BLaER1 treated with 17β-estradiol and CSF1 and Interleukin-3, amounts not matched to agents 10 nM and 100 nM (cell line): Measurements from ENCODE around the gene UGT2A3.

Experiments
- H3K27ac ChIP-seq, 11 experiments: shearing (Covaris generic); formaldehyde crosslinking; 2 replicates each; pipeline ENCODE4 v1.8.1; 2022
- H3K27me3 ChIP-seq, 11 experiments: shearing (Covaris generic); formaldehyde crosslinking; 2 replicates each; pipeline ENCODE4 v1.8.1; 2022
- H3K36me3 ChIP-seq, 11 experiments: shearing (Covaris generic); formaldehyde crosslinking; 2 replicates each; pipeline ENCODE4 v1.8.1; 2022
- H3K4me1 ChIP-seq, 10 experiments: shearing (Covaris generic); formaldehyde crosslinking; 2 replicates each; pipeline ENCODE4 v1.8.1; 2022
- H3K4me2 ChIP-seq, 11 experiments: shearing (Covaris generic); formaldehyde crosslinking; 2 replicates each; pipeline ENCODE4 v1.8.1; 2022
- H3K4me3 ChIP-seq, 10 experiments: shearing (Covaris generic); formaldehyde crosslinking; 2 replicates each; pipeline ENCODE4 v1.8.1; 2022
- H3K9ac ChIP-seq, 11 experiments: shearing (Covaris generic); formaldehyde crosslinking; 2 replicates each; pipeline ENCODE4 v1.8.1; 2022
- H3K9me3 ChIP-seq, 11 experiments: shearing (Covaris generic); formaldehyde crosslinking; replicated peaks in 1 of 11; 2 replicates each; pipeline ENCODE4 v1.8.1; 2022
- H4K20me1 ChIP-seq, 11 experiments: shearing (Covaris generic); formaldehyde crosslinking; 2 replicates each; pipeline ENCODE4 v1.8.1; 2022
- Cebpa-rat ChIP-seq, 11 experiments: shearing (Covaris generic); IDR thresholded peaks; 2 replicates each; pipeline ENCODE4 v1.8.1; 2022

The UGT2A3 gene

GRCh38 chr4:68904786-68905185, 46.8 kb downstream of the UGT2A3 start:
- no peaks in the 10 kb centered on the region for H3K27me3 ChIP-seq
- H3K9me3 ChIP-seq, result no peaks in the 10 kb centered on the region
- TF ChIP-seq Cebpa-rat (IDR thresholded peaks at IDR 0.05), result no peak
- H3K4me2 ChIP-seq, result peak overlapping the region; percentile 12 to 63 (median 32); a peak in 17 of 22 replicates
- no peaks in the 10 kb centered on the region for H4K20me1 ChIP-seq
- H3K9ac ChIP-seq, result no peak overlapping the region
- H3K27ac ChIP-seq, result no peak overlapping the region
- no peaks in the 10 kb centered on the region for H3K36me3 ChIP-seq
- no peak overlapping the region for H3K4me3 ChIP-seq
- peaks cover 0 to 13% (median 8%) of the 10 kb centered on the region in 10 experiments; a peak in 14 of 20 replicates for H3K4me1 ChIP-seq

- Histone ChIP-seq H4K20me1 (no peaks in the 10 kb centered on the region), H3K9me3 (no peaks in the 10 kb centered on the region), H3K9ac (no peak overlapping the region), H3K36me3 (no peaks in the 10 kb centered on the region), H3K4me2 (no peak overlapping the region), H3K4me3 (no peak overlapping the region), H3K27ac (no peak overlapping the region), H3K27me3 (no peaks in the 10 kb centered on the region), H3K4me1 (no peaks in the 10 kb centered on the region)
- TF ChIP-seq Cebpa-rat (IDR thresholded peaks at IDR 0.05), result no peak
These were observed 54.9 kb downstream of the UGT2A3 start for GRCh38 chr4:68896749-68897148.

GRCh38 chr4:68895561-68896198, 55.9 kb downstream of the UGT2A3 start:
- Histone ChIP-seq H3K4me1 (no peaks in the 10 kb centered on the region), H3K36me3 (no peaks in the 10 kb centered on the region), H4K20me1 (no peaks in the 10 kb centered on the region), H3K9me3 (no peaks in the 10 kb centered on the region), H3K27me3 (no peaks in the 10 kb centered on the region), H3K27ac (no peak overlapping the region), H3K4me3 (no peak overlapping the region), H3K9ac (no peak overlapping the region), H3K4me2 (no peak overlapping the region)
- TF ChIP-seq Cebpa-rat (IDR thresholded peaks at IDR 0.05), result no peak

GRCh38 chr4:68892861-68893260, 58.7 kb downstream of the UGT2A3 start:
- TF ChIP-seq Cebpa-rat (IDR thresholded peaks at IDR 0.05), result no peak
- H3K27me3 ChIP-seq, result no peaks in the 10 kb centered on the region

GRCh38 chr4:68891678-68892077, 59.9 kb downstream of the UGT2A3 start:
- H4K20me1 ChIP-seq, result no peaks in the 10 kb centered on the region
- H3K36me3 ChIP-seq, result no peaks in the 10 kb centered on the region
- no peak overlapping the region for H3K4me3 ChIP-seq
- H3K4me1 ChIP-seq, result no peaks in the 10 kb centered on the region
- H3K9ac ChIP-seq, result no peak overlapping the region
- no peak for TF ChIP-seq Cebpa-rat (IDR thresholded peaks at IDR 0.05)
- H3K4me2 ChIP-seq, result no peak overlapping the region
- no peaks in the 10 kb centered on the region for H3K27me3 ChIP-seq
- no peak overlapping the region for H3K27ac ChIP-seq
- H3K9me3 ChIP-seq, result no peaks in the 10 kb centered on the region

More at GRCh38 chr4:68892861-68893260, 58.7 kb downstream of the UGT2A3 start:
- Histone ChIP-seq H3K4me3 (no peak overlapping the region), H3K4me1 (no peaks in the 10 kb centered on the region), H3K36me3 (no peaks in the 10 kb centered on the region), H3K27ac (no peak overlapping the region), H3K9me3 (no peaks in the 10 kb centered on the region), H3K4me2 (no peak overlapping the region), H4K20me1 (no peaks in the 10 kb centered on the region), H3K9ac (no peak overlapping the region)

GRCh38 chr4:68885545-68885944, 66.1 kb downstream of the UGT2A3 start:
- H3K4me2 ChIP-seq, result no peak overlapping the region
- H3K4me3 ChIP-seq, result no peak overlapping the region
- no peak overlapping the region for H3K27ac ChIP-seq
- no peaks in the 10 kb centered on the region for H3K9me3 ChIP-seq
- no peaks in the 10 kb centered on the region for H3K4me1 ChIP-seq
- no peaks in the 10 kb centered on the region for H3K27me3 ChIP-seq
- no peak for TF ChIP-seq Cebpa-rat (IDR thresholded peaks at IDR 0.05)
- no peaks in the 10 kb centered on the region for H4K20me1 ChIP-seq
- no peak overlapping the region for H3K9ac ChIP-seq
- no peaks in the 10 kb centered on the region for H3K36me3 ChIP-seq

- H3K9ac ChIP-seq, result no peak overlapping the region
- no peaks in the 10 kb centered on the region for H4K20me1 ChIP-seq
- no peak overlapping the region for H3K4me3 ChIP-seq
- no peak overlapping the region for H3K27ac ChIP-seq
- no peaks in the 10 kb centered on the region for H3K4me1 ChIP-seq
- TF ChIP-seq Cebpa-rat (IDR thresholded peaks at IDR 0.05), result no peak
- H3K36me3 ChIP-seq, result no peaks in the 10 kb centered on the region
- no peaks in the 10 kb centered on the region for H3K9me3 ChIP-seq
- H3K27me3 ChIP-seq, result no peaks in the 10 kb centered on the region
- no peak overlapping the region for H3K4me2 ChIP-seq
These were observed 67.7 kb downstream of the UGT2A3 start for GRCh38 chr4:68883870-68884269.
